ENCODE data around the gene CTBP2.

CTBP2 gene

DNA sequence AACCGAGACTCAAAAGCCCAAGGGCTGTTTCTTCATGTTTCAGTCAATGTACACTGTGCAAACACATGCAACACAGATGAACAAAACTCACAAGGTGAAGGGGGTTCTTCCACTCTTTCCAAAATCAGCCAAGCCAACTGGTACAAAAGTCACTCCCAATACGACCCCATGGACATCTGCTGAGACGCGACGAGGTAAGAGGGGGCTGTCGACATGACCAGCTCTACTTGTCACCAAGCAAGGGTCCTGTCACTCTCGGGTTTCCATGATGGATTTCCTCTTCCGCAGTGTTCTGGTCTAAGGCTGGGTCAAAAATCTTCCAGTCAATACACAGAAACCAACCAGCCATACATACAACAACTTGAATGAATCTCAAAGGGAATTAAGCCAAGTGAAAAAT, 37.8 kb downstream of the CTBP2 start:
- no peak for DNase-seq

DNA sequence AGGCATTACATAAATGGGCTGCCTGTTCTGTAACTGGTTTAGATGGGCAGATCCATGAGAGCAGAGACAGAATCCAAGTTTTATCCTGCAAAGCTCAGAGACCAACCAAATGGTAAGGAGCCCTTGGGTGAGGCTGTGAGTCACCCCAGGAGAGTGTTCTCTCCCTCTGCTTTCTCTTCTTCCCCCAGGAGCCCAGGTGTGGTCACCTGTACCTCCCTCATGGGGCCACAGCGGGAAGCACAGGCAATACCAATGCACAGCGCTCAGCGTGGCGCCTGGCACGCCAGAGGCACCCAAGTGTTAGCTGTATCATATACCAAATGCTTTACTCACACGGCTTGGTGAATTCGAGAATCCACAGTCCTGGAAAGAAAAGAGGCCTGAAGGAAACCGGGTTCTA, 39.4 kb downstream of the CTBP2 start:
- no peak for DNase-seq

DNA sequence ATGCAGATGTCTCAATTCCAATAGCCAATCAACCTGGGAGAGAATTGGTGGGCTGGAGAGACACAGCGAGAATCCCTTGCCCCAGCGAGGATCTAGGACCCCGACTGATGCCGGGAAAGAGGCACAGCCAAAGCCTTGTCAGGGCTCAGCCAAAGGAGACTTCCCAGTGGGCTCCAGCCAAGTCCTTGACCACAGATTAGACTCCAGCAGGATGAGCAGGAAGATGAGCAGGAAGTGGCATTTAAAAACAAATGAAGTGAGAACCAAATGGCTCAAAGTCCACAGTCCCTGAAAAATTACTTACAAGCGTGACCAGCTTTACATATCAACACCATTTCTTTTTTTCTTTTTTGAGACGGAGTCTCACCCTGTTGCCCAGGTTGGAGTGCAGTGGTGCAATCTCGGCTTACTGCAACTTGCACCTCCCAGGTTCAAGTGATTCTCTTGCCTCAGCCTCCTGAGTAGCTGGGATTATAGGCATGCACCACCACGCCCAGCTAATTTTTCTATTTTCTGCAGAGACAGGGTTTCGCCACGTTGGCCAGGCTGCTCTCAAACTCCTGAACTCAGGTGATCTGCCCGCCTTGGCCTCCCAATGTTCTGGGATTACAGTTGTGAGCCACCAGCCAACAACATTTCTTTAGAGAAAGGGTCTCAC, 40.2 kb downstream of the CTBP2 start:
- DNase-seq = no peak

DNA sequence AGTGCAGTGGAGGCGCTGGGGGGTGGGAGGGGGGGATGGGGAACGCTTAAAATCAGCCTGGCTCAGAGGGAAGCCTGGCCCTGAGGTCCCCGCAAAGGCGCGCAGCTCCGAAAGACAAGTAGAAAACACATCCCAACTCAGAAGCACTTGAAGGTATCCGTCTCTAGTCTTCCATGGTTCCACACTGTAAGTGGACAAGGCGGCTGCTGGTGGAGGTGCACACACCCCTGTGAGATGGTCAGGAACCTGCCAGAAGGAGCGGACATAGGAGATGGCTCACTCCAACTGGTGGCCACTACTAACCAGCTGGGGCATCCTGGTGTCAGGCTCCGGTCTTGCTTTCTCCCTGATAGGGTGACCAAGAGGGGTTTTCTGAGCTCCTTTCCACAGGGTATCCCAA, 41.7 kb downstream of the CTBP2 start:
- no peak for DNase-seq

DNA sequence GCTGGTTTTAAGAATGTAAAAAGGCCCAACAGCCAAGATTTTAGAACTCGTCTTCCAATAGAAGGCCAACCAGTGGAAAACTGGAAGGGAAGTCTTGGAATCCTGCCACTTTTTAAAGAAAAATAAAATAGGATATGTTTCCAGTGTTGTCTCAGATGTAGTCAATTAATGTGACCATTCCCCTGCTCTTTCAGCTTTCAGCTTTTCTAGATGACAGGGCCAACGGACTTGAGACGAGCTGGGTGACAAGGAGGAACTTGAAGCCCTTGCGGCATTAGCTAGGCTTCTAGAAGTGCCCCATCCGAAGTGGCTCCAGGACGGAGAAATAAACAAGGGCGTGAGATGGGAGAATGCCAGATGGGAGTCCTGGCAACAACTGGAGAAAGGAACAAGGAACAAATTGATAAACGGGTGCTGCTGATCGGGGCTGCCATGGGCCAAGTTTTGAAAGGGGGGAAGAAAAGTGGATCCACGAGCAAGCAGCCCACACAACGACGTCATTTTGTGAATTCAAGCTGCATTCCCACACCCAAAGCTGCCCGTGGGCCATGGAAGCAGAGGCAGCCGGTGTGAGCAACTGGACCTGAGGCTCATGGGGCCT, 42.3 kb downstream of the CTBP2 start:
- DNase-seq = no peak

DNA sequence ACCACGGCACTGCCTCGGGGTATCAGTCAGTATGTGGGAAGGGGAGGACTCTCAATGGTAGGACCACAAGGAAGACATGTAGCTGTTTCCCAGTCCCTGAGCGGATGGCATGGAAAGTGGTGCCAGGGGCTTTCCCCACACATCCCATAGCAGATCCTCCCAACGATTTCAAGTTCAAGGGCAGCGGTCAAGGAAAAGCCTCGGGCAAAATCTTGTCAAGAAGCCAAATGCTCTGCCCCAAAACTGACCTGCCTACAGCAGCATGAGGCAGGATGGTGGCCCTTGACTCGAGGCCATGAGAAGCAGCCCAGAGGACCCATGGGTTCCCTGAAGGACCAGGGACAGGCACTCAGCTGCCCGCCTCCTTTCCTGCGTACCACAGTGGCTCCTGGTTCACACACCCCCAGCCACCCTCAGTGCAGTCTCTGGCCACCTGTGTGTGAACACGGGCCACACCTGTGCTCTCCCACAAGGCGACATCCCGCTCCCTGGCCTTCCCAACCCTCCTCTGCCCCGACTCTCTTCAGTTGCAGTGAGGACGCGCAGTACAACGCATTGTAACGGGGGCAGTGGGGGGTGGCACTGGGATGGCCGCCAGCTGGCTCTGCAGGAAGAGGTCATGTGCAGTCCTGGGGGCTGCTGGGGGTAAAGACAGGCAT, 43.6 kb downstream of the CTBP2 start:
- no peak for DNase-seq

DNA sequence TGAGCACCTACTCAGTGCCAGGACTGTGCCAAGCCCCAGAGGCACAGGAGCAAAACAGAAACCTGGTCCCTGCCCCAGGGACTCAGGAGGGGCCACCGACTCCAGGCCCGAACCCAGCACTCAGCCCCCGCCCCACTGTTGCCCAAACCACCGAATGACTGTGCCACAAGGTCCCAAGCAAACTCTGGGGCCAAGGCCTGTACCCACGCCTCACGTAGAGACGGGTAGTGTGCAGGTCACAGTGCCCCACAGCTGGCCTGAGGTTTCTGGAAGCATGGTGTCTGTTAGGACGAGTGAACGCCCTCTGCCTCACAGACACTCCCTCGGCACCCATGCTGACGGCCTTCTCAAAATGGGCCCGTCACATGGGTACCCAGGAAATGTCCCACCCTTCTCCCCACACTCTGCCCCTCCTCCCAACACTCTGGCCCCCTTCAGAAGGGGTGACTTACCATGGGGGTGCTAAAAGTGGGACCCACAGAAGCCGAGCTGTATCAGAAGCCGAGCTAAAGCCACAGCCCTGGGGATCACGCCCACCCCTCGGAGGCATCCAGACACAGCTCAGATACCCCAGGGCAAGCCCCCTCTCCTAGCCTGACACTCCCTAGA, 44.2 kb downstream of the CTBP2 start:
- DNase-seq = no peak

DNA sequence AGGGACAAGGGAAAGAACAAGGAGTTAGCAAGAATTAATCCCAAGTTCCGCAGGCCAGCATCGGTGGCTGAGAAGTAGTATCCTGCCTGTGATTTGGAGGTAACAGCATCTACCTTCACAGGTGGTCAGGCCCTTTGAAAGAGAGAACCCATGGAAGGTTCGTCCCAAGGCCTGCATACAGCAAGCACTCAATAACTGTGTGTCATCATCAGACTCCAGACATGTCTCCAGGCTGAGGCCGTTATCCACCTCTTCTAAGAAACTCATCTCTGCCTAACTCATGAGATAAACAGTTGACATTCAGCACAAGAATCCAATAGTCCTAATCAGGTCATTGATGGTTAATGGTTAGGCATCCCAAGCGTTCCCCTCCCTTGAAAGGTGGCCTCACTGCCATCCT, 45.0 kb downstream of the CTBP2 start:
- DNase-seq = no peak

DNA sequence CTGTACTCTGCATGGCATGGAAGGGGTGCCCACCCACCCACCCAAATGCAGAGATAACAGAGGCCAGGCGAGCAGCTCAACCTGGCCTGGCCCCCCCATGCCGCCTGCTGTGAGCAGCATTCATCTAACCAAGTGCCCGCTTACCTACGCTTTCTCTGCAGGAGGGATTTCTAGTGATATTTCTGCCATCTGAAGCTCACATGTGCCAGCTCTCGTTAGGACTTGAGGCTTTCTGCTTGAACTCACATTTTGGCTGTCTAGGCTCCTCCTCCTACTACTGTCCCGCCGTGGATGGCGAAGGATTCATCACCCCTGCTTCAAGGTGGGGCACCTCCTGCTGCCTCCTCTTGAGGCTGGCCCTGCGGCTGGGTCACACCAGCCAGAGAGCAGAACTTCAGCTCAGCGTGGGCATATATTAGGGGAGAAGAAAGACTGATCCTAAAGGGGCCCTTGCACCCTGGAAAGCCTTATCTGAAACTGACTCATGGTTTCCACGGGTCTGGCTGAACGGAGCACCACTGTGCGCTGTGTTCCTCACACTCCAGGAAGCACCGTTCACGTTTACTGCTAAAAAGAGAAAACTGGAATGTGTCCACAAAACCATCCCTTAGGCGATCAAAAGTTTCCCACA, 45.5 kb downstream of the CTBP2 start:
- no peak for DNase-seq

DNA sequence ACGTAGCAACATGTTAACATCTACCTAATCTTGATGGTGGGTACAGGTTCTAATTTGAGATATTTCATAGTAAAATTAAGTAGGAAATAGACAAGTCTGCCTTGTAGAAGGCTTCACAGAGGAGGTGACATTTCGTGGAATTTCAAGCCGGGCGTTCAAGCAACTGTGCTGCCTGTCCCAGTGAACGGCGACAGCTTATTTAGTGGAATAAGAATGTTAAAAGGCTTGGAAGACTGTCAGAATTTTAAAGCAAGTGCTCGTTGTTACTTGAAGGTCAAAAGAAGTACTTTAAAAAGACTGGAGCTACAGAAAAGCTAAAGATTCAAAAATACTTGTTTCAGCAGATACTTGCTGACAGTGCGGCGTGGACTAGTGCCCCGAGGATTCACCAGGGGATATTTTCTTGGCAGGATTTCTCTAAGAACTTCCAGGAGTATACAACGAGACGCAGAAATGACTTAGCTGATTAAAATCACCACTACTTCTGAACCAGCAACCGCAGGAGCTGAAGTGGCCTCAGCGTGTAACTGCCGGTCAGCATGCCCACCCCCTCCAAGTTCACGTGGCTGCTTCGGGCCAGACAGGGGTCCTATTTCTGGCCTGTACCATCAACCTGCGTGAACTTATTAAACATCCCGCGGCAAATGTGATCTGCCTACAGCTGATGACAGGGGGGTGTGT, 46.5 kb downstream of the CTBP2 start:
- no peak for DNase-seq

DNA sequence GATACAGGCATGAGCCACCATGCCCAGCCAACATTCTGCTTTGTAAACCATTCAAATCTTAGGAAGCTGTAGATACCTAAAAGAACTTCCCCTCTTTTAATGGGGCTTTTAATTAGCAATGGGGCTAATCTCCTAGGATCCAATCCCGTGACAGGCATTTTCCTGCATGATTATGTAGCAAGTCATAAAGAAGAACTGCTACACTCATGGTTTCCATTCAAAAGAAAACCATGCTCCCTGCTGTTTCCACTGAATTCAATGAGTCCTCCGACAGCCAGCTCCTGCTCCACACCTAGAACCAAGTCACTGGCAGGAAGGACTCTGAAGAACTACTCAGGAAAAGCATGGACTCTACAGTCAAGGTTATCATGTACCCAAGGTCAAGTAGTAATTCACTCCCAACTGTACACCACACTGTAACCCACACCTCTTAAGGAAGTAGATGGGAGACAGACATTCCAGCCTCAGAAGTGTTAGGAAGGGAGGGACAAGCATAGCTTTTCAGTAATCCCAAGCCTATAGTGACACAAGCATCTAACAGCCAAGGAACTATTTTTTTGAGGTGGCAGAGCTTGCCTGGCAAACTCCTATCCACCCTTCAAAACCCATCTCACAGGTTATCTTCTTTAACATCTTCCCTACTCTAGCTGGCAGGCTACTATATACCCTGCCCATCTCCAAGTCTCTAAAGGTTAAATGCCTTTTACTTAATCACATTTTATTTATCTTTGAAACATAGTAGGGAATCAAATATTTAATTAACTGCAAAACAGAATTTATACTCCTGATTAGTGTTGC, 47.5 kb downstream of the CTBP2 start:
- no peak for DNase-seq

DNA sequence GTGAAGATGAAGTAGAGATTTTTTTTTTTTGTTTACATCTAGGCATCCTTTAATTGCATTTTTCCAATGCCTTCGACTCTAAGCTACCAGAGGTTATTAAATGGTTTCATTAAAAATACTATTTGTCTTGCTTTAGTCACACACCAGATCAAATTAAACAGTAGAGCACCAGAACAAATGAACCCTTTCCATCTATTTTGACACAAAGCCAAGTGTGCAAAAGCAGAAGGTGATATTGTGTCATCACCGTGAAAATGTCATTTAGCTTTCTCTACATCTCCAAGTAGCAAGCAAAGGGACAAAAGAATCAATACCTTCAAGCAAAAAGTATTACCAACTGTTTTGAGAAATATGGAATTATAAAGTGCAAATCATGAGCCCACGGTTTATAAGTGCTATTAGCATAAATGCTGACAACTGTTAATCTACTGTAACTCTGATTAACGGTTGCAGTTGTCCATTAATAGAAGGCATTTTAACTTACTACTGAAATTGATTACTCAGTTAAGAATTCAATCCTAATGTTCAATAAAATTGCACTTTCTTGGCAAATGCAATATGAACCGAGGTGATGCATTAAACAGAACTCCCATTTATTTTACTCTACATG, 49.1 kb downstream of the CTBP2 start:
- DNase-seq = no peak

DNA sequence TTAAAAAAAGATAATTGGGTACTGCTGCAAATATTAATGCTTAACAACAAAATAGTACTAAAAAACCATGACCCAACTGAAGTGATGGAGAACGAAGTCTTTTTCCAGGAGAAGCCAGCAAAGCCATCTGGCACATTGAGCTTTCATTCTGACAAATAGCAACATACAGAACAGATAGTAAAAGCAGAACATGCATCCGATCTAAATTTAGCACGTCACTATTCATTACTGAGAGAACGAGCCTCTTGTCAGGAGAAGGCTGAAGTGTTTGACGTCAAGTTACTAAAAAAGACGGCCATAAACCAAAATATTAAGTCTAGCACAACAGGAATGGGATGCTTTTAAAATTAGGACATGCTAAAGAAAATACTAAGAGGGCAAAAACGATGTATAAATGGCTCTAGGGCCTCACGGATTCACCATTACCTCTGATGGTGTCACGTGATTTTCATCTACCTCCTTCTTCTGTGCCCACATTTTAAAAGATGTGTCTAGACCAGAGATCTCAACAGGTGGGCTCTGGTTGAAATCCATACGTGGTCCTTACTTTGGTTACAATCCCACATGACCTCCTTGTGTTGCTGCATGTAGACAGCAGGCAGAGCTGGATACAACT, 52.3 kb downstream of the CTBP2 start:
- no peak for DNase-seq

DNA sequence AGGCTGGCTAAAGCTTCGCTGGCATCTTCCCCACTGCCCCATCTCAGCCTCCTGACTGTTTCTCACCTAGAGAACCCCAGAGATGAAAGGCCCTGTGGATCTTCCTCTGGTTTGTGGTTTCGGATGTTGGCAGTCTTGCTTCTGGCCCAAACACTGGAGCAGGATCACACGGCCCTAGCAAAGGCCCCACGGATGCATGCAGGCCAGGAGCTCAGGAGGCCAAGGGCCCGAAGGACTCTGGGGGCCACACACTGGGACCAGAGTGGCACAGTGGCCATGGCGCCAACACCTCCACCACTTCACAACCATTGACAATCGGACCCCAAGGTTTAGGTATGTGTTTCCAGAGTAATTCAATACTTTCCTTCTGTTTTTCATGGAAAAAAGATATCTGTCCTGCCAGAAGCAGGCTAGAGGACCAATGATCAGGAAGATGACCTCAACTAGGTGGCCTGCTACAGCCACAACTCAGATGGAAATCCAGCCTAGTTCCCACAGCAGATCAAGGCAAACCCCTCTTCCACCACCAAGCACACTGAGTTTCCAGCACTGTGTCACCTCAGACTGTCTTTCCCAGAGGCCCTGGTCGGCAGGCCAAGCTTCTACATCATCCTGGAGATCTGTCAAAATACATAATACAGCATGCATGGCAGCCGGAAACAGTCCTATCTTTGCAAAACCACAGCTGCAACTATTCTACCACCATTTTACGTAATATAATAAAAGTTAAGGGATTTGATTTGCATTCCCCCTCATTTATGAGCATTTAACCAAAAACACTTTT, 53.0 kb downstream of the CTBP2 start:
- DNase-seq = no peak

DNA sequence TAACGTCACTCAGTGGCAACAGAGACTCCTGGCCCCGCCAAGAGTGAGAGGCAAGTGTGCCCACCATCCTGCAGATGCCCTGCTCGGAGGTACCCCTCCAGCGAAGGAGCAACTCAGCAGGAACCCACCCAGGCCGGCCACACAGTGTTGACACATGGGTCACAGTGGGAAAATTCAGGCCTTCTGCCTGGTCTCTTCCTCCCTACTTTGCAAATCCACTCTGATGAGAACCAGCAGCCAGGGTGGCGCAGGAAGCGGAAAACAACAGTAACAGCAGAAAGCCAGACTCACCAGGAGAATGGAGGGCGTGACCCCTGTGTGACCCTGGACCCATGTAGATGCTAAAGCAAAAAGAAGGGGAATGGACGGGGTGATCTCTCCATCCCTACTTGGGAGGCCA, 53.8 kb downstream of the CTBP2 start:
- DNase-seq = no peak

DNA sequence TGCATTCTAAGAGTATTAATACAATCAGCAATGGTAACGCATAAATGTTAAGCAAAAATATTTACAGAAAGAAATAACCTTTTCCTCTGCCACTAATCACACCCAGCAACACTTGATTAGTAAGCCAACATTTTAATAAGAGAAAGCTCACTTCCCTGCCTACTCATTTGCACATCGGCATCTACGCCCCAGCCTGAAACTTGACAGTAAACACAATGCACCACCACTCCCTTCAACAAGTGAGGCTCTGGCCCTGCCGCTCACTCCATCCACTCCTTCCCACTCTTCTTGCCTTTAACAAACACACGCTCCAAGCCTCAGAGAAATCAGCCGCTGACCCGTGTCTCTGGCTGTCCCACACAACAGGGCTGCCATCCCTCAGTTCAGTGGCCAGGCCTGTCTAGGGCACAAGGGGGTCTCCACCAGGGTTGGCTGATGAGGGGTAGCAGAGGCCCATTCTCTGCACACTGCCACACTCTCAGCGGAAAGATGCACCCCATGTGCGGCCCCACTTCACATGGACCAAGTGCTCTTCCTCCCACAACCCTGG, 54.6 kb downstream of the CTBP2 start:
- no peak for DNase-seq

DNA sequence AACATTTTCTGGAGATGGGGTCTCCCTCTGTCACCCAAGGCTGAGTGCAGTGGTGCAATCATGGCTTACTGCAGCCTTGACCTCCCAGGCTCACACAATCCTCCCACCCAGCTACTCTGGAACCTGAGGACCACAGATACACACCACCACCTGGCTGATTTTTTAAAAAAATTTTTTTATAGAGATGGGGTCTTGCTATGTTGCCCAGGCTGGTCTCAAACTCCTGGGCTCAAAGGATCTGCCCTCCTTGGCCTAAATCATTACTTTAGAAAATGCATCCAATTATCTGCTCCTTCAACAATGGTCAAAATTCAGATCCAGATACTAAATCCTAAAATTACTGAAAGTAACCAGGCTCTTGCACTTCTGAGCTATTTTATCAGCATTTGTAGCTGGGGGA, 55.2 kb downstream of the CTBP2 start:
- no peak for DNase-seq

DNA sequence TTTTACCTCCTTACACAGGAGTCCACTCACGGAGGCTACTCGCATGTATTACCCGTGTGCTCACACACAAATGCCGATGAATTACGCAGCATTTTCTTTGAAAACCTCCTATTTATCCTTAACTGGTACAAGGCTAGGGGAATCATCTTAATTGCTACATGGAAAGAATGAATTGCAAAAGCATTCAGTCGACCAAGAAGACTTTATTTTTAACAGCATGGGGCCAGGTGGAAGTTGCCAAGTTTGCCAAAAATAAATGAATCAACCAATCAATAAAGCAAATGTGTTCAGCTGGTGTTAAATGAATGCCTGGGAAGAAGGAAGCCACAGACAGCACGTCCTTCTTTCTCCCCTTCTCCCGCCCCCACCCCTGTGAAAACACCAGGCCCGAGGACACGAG, 55.8 kb downstream of the CTBP2 start:
- DNase-seq = no peak

DNA sequence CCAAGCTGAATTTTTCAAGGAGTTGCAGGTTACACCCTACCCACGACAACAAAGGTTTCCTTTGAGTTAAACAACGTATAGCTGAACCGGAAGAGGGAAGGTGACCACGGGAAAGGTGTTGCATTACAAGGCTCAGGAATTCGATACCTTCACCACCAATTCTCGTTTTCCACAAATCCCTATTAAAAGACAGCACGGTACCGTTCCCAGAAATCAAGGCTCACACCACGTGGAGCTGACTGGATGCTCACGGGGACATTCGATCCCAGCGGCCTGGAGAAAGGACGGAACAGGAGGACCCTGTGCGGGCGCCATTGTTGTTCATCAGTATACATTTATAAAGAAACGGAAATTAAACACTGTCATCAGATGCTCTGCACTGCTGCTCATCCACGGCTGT, 56.4 kb downstream of the CTBP2 start:
- DNase-seq = no peak

DNA sequence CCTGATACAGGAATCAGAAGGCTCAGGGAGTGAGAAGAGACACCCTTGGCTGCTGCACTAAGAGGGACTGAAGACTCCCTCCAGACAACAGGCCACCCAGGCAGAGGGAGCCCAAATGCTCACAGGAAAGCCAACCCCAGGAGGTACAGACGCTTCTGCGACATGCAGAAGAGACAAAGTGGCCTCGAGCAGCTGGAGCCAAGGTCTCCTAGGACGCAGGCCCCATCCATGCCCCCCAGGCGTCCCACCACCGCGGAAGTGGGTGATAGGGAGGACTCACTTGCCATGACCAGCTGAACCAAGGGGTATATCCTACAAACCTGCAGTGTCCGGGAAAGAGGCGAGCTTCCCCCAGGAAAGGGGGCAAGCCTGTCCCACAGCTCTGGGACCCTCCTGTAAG, 56.9 kb downstream of the CTBP2 start:
- DNase-seq = no peak
